ENCODE measurements around the gene ZNF385D.

Gene ZNF385D

DNA sequence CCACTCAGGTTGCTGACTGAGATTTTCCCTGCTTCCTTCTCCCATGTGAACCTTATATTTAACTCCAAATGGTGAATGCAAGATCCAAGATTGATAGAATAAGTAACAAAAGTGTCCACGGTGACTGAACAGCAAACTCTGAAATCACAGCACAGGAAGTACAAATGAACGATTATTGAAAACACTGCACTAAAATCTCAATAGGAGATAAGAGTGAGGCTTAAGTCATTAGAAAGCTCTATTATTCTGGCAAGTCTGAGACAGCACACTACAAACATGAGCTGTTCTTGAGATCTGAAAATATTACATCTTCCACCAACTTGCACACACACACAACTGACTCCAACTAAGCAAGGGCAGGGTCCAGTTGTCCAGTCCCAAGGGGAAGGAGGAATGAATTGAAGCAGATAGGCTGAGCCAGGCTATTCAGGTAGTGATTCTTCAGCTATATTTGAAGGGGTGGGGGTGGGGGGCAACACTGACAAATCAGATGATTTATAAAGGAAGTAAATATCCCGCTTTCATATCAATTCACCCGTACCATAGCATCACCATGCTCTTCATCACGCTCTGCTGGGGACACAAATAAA, 2.9 kb downstream of the ZNF385D start:
- DNase-seq (ENCODE audit: low read depth): no peak

DNA sequence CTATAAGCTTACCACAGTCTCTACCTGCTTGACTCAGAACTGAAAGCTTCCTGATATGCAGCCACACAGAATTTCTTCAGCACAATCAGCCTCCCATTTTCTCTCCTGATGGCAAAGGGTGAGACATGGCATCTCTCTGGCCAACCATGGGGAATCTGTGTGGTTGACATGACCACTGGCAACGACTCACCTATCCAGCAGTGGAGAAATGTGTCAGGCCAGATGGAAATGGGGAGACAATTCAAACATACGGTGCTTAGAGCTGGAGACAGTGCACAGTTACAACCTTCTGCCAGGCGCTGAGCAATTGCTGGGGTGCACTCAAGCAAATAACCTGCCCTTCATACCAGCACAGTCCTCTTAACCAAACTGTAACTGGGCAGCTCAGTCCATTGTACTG, 3.6 kb downstream of the ZNF385D start:
- DNase-seq (ENCODE audit: low read depth): no peak

GRCh38 chr3:21745966-21746365, 5.0 kb downstream of the ZNF385D start:
- DNase-seq (ENCODE audit: low read depth): no peak

GRCh38 chr3:21744793-21745192, 6.2 kb downstream of the ZNF385D start:
- no peak for DNase-seq (ENCODE audit: low read depth)

- no peak for DNase-seq (ENCODE audit: low read depth)
Measured at GRCh38 chr3:21738935-21739702, 11.9 kb downstream of the ZNF385D start.

GRCh38 chr3:21738283-21738682, 12.7 kb downstream of the ZNF385D start:
- DNase-seq (ENCODE audit: low read depth): no peak

DNA sequence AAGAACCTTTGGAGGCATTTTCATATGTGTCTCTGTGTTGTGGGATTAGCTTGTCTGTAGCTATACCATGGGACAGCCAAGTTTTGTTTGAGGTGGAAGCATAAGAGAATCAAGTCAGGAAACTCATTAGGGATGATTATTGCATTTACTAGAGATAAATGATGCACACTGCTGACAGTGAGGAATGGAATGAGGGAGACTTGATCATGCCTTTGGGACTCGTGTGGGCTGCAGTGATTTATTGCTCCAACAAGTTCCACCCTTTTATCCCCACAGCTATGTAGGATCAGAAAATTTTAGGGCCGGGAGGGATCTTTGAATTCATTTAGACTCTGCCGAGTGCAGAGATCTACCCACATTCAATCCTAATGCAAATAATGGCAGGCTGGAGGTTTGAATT, 16.3 kb downstream of the ZNF385D start:
- DNase-seq (ENCODE audit: low read depth): no peak

GRCh38 chr3:21729888-21730459, 21.0 kb downstream of the ZNF385D start:
- DNase-seq (ENCODE audit: low read depth): peak; percentile 37

DNA sequence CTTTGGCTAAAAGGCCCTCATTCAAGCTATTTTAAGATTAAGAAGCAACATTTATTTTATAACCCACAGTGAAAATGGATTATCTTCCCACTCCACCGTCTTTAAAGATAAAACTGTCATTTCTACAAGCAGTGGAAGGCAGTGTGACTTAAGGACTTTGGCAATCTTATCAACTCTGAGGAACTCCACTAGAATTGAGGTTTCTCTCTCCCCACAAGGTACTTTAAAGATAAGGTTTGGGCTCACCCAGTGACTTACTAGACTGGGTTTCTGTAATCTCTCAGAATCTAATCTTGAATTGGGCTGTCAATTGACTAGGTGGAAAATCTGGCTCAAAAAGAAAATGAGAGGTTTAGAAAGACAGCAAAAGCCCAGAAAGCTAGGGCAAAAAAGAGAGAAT, 21.7 kb downstream of the ZNF385D start:
- DNase-seq (ENCODE audit: low read depth): no peak

DNA sequence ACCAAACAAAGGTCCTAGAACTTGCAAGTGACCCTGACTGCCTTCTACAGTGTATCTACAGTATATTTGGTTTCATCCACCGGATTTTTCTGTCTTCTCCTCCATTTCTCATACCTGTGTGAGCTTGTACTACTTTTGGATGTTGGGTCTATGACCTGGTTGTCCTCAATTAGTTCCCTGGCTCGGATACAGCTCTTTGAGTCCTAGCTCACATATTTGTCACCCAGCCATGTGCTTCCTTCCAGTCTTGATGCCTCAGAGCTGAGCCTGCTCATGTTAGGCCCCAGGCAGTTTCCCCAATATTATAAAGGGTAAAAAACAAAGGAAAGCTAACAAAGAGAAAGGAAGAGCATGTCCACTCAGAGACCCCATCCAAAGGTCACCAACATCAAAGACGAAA, 28.2 kb downstream of the ZNF385D start:
- DNase-seq (ENCODE audit: low read depth): no peak

DNA sequence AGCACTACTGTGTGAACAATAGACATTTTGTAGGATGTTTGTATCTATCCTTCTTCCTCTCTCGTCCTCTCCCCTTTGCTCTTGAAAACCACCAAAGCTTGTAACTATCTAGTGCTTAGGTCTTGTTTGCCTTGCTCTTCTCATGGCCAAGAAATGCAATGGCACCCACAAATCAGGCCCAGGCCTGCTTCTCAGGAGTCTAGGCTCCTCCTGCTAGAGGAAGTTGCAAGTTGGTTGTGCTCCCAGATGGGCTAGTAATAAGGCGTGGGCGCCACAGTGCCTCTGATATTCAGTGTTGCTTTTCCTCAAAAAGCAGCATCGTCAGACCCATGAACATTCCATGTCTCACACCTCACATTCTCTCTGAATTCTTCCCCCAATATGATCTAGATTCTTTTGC, 28.7 kb downstream of the ZNF385D start:
- DNase-seq (ENCODE audit: low read depth): no peak

- no peak for DNase-seq (ENCODE audit: low read depth)
Measured at GRCh38 chr3:21718943-21719591, 31.9 kb downstream of the ZNF385D start.

DNA sequence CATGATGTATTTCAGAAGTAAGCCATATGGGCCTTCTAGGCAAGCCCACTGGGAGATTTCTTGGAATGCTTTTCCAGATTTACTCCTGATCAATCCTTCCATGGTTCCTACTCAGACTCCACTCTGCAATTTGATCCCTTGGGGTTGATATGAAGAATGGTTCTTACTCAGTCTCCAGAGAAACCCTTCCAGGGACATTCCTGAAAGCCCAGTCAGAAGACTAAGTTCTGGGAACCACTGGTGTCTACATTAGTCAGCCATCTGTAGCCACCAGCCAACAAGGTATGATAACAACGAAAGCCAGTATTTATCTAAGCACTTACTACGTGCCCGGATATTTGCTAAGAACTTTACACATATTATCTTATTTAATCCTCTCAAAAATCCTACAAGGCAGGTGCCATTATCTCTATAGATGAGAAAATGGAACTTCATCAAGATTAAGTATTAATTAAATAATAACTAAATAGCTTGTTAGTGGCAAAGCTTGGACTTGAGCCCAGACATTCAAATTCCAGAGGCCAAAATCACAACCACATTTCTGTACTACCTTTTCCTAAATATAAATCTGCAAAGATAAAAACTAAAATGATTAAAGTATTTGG, 32.7 kb downstream of the ZNF385D start:
- DNase-seq (ENCODE audit: low read depth): peak; percentile 92

DNA sequence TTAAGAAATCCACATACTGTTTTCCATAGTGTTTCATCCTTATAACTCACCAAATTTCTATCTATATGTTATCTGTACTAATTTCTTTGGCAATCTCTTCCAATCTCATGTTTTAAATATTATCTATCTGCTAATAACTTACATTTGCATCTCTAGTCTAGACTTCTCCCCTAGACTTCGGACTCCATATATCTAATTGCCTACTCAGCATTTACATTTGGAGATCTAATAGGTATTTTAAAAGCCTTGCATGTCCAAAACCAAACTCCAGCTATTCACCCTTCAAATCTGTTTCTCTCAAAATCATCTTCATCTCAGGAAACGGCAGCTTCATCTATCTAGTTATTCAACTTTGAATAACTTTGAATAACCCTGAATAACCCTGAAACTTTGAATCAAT, 35.3 kb downstream of the ZNF385D start:
- no peak for DNase-seq (ENCODE audit: low read depth)

DNA sequence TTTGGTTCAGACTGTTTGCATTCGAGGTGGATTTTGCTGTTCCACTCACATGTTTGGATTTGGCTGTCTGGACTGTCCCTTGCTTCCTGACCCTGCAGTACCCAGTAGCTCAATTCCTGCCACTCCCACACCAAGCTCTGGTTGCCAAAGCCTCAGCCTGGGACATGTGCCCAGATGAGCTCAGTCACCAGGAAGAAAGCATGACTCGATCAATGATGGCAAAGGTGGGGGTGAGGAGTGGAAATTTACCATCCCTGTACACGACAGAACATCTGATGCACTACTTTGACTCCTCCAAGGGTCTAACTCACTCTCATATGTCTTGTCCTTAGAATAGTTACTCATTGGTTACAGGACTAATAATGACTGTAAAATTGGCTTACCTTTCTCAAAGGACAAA, 45.2 kb downstream of the ZNF385D start:
- DNase-seq (ENCODE audit: low read depth): peak; percentile 94

- no peak for DNase-seq (ENCODE audit: low read depth)
Measured at GRCh38 chr3:21704796-21705195, 46.2 kb downstream of the ZNF385D start.

DNA sequence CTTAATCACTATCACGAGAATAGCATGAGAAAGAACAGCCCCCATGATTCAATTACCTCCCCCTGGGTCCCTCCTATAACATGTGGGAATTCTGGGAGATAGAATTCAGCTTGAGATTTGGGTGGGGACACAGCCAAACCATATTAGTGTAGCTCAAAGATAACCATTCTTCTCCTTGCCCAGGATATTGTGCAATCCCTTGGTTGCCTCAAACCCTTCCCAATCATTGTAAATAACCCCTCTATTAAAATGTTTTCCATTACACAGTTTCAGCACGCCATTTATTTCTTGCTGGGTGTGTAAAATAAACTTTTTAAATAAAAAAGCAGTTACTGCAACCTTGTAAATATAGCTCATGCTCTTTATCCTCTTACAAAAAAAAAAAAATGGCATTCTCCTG, 47.7 kb downstream of the ZNF385D start:
- DNase-seq (ENCODE audit: low read depth): no peak

DNA sequence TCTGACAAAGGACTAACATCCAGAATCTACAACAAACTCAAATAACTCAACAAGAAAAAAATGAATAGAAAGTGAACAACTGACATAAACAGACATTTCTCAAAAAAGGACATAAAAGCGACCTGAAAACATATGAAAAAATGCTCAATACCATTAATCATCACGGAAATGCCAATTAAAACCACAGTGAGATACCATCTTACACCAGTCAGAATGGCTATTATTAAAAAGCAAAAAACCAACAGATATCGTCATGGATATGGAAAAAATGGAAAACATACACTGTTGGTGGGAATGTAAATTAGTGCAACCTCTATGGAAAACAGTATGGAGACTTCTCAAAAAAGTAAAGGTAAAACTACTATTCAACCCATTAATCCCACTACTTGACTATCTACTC, 53.3 kb downstream of the ZNF385D start:
- DNase-seq (ENCODE audit: low read depth): no peak

GRCh38 chr3:21694506-21694905, 56.5 kb downstream of the ZNF385D start:
- DNase-seq (ENCODE audit: low read depth): no peak

- DNase-seq (ENCODE audit: low read depth): no peak
Measured at GRCh38 chr3:21691036-21691435, 60.0 kb downstream of the ZNF385D start.

- no peak for DNase-seq (ENCODE audit: low read depth)
Measured at GRCh38 chr3:21682206-21682605, 68.8 kb downstream of the ZNF385D start.

DNA sequence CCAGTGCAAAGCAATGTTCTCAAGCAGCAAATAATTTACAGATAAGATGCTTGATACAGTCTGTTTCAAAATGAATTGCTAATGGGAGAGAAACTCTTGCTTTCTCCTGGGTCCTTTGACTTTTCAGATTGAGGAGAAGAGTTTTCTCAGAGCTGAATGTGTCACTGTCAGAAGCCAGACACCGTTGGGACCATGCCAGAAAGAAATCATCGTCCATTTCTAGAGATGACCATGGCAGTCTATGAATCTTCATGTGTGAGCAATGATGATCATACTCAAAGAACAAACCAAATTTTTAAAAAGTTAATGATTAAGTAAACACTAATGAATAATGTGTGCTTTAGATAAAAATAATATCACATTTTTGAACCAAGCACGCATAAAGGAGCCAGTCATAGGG, 77.6 kb downstream of the ZNF385D start:
- DNase-seq (ENCODE audit: low read depth): no peak

- peak; percentile 98 for DNase-seq (ENCODE audit: low read depth)
Measured at GRCh38 chr3:21672303-21672702, 78.7 kb downstream of the ZNF385D start.
